ENCODE data around the gene OCIAD1. TPM values are rescaled to one million over a fixed set of nuclear protein-coding genes. Genes with fewer than 3 reads are reported as not detected.
"Not testable (repeated sequence)": the region's sequence is repeated elsewhere in the genome, so short reads cannot be mapped to it uniquely, and the experiment has no call there.

The OCIAD1 gene
- polyA plus RNA-seq, 1 experiment: 103 TPM

DNA sequence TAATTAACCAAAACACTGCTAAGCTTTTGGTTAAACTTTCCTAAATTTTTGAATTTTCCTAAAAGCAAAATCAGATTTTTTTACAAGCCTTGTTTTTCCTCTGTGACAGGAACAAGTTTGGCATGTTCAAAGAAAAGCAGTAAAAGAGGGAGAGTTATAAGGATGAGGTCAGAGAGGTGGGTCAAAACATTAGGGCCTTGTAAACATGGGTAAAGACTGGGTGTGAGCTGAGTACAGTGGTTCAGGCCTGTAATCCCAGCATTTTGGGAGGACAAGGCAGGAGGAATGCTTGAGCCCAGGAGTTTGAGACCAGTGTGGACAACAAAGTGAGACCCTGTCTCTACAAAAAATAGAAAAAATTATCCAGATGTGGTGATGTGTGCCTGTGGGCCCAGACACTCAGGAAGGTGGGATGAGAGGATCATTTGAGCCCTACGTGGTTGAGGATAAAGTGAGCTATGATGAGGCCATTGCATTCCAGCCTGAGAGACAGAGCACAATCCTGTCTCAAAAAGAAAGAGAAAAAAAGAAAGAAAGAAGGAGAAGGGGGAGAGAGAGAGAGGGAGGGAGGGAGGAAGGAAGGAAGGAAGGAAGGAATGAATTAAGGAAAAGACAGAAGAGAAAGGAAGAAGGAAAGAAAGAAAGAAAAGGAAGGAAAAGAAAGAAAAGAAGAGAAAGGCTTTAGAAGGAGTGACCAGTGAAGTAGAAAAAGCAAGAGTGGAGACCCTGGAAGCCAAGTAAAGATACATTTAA lies 33.8 kb upstream of the OCIAD1 start:
- POLR2A ChIA-PET: no interaction called here
- TF ChIP-seq, protein P1, sequence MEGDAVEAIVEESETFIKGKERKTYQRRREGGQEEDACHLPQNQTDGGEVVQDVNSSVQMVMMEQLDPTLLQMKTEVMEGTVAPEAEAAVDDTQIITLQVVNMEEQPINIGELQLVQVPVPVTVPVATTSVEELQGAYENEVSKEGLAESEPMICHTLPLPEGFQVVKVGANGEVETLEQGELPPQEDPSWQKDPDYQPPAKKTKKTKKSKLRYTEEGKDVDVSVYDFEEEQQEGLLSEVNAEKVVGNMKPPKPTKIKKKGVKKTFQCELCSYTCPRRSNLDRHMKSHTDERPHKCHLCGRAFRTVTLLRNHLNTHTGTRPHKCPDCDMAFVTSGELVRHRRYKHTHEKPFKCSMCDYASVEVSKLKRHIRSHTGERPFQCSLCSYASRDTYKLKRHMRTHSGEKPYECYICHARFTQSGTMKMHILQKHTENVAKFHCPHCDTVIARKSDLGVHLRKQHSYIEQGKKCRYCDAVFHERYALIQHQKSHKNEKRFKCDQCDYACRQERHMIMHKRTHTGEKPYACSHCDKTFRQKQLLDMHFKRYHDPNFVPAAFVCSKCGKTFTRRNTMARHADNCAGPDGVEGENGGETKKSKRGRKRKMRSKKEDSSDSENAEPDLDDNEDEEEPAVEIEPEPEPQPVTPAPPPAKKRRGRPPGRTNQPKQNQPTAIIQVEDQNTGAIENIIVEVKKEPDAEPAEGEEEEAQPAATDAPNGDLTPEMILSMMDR (IDR thresholded peaks at IDR 0.05; ENCODE audit: insufficient read depth, low read depth, low read length): no peak
- CTCF ChIA-PET: interaction anchor here (0.7 to 1.2 kb wide), 2 partner anchors 10 to 106 kb away, joined by 4 read pairs; no protein-coding TSS in a partner anchor
- no peaks in the 10 kb centered on the region for H3K36me3 ChIP-seq (ENCODE audit: control insufficient read depth, insufficient read depth, low read length)
- H3K4me3 ChIP-seq (ENCODE audit: low read depth, low read length): no peak overlapping the region
- DNase-seq (ENCODE audit: low read depth): no peak
- no peaks in the 10 kb centered on the region for H3K27me3 ChIP-seq (ENCODE audit: control insufficient read depth, insufficient read depth, low read length)

DNA sequence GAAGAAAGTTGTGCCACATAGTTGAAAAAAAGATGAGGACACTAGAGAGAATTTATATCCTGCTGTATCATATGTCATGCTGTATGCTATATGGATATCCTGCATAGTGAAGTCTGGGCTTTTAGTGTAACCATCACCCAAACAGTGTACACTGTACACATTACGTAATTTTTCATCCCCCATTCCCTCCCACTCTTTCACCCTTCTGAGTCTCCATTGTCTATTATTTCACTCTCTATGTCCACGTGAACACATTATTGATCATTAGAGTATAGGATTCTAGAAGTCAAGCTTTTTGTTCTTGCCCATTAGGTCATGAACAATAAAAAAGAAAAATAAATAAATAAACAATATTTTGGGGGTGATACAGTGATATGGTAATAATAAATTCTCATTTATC lies 32.8 kb upstream of the OCIAD1 start:
- TF ChIP-seq, protein P1 (IDR thresholded peaks at IDR 0.05; ENCODE audit: insufficient read depth, low read depth, low read length): no peak
- Histone ChIP-seq H3K27me3 (ENCODE audit: control insufficient read depth, insufficient read depth, low read length) (no peaks in the 10 kb centered on the region), H3K36me3 (ENCODE audit: control insufficient read depth, insufficient read depth, low read length) (no peaks in the 10 kb centered on the region), H3K4me3 (ENCODE audit: low read depth, low read length) (no peak overlapping the region)
- ChIA-PET POLR2A (no interaction called here), CTCF (interaction anchor here (0.6 kb wide), 1 partner anchor 8 kb away, joined by 3 read pairs; no protein-coding TSS in a partner anchor)
- no peak for DNase-seq (ENCODE audit: low read depth)

DNA sequence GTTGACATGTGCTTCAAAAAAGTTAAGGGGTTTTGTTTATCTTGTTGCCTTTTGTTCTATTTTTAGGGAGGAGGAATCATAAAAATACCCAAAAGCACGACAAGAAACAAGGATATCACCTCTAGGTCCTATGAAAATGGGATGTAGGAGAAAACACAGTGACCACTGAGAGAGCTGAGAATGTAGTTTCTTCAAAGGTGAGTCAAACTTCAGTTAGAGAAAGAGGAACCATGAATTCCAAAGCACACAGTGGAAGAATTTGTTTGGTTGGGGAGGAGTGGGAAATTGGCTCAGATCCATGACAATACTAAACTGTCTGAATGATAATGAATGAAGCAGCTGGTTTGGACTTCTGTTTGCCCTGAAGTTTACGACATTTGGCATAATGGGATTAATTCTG lies 31.7 kb upstream of the OCIAD1 start:
- POLR2A ChIA-PET: no interaction called here
- no peaks in the 10 kb centered on the region for H3K36me3 ChIP-seq (ENCODE audit: control insufficient read depth, insufficient read depth, low read length)
- CTCF ChIA-PET: interaction anchor here (1.2 kb wide), 1 partner anchor 18 kb away, joined by 3 read pairs; no protein-coding TSS in a partner anchor
- H3K27me3 ChIP-seq (ENCODE audit: control insufficient read depth, insufficient read depth, low read length): no peaks in the 10 kb centered on the region
- TF ChIP-seq, protein P1 (IDR thresholded peaks at IDR 0.05; ENCODE audit: insufficient read depth, low read depth, low read length): no peak
- no peak for DNase-seq (ENCODE audit: low read depth)
- no peak overlapping the region for H3K4me3 ChIP-seq (ENCODE audit: low read depth, low read length)

DNA sequence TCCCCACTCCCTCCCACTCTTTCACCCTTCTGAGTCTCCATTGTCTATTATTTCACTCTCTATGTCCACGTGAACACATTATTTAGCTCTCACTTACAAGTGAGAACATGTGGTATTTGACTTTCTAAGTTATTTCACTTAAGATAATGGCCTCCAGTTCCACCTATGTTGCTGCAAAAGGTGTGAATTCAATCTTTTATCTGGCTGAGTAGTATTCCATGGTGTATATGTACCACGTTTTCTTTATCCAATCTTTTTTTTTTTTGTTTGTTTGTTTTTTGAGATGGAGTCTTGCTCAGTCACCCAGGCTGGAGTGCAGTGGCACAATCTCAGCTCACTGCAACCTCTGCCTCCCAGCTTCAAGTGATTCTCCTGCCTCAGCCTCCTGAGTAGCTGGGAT lies 30.7 kb upstream of the OCIAD1 start:
- CTCF ChIA-PET: interaction anchor here (1.2 kb wide), 1 partner anchor 19 kb away, joined by 3 read pairs; no protein-coding TSS in a partner anchor
- DNase-seq (ENCODE audit: low read depth); H3K36me3 ChIP-seq (ENCODE audit: control insufficient read depth, insufficient read depth, low read length); H3K4me3 ChIP-seq (ENCODE audit: low read depth, low read length); POLR2A ChIA-PET; H3K27me3 ChIP-seq (ENCODE audit: control insufficient read depth, insufficient read depth, low read length): not testable (repeated sequence)

DNA sequence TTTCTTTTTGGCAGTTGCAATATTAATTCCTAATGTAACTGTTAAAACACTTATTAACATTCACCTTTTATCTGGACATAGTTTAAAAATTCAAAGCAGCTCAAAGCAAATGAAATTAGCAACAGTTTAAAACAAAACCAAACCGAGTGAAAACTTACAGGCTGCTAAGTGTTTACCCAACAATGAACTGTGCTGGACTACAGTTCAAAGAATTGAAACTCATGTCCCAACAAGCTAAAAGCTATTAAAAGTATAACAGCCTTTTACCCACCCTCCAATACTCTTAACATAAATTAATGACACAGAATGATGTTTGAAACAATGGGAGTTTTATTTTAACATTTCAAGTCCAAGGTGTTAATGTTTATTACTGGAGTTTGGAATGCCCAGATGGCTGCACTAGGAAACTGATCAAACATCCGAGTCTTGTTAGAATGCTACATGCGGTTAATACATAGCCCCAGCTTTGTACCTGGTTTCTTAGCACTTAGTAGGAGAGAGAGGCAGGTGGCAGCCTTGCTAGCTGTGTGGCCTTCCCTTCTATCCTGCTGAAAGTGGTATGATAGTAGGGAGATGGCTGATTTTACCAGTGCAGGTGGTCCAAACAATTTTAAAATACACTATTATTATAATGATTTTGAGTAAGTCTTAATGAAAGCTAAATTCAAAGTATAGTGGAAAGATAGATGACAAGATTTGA lies 29.7 kb upstream of the OCIAD1 start:
- no peak for DNase-seq (ENCODE audit: low read depth)
- no peaks in the 10 kb centered on the region for H3K36me3 ChIP-seq (ENCODE audit: control insufficient read depth, insufficient read depth, low read length)
- TF ChIP-seq, protein P1 (IDR thresholded peaks at IDR 0.05; ENCODE audit: insufficient read depth, low read depth, low read length): no peak
- no peak overlapping the region for H3K4me3 ChIP-seq (ENCODE audit: low read depth, low read length)
- no peaks in the 10 kb centered on the region for H3K27me3 ChIP-seq (ENCODE audit: control insufficient read depth, insufficient read depth, low read length)
- ChIA-PET POLR2A (no interaction called here), CTCF (interaction anchor here (0.8 to 1.1 kb wide), 2 partner anchors 17 to 38 kb away, joined by 4 read pairs; no protein-coding TSS in a partner anchor)

All from BJ (cell line).